Kidney (tissue), 14 donors: ENCODE measurements around the gene ATP2B1. TPM values are rescaled to one million over a fixed set of nuclear protein-coding genes. Genes with fewer than 3 reads are reported as not detected.

Experiments used
- DNase-seq, 5 donors: peaks; one replicate each; pipeline ENCODE4 v3.0.0-alpha.2; 2013 to 2020
- FAIRE-seq: peaks from 2 replicates; lab custom pipeline; 2012; peaks lifted over from hg19 to GRCh38; lab: Jason Lieb, UNC
- H3K27ac ChIP-seq, 2 donors: one replicate each; pipeline ENCODE4 v1.7.0; 2013; ENCODE audit warnings: low read depth in 2 of 2, low read length in 2 of 2, inconsistent platforms in 1 of 2
- H3K27me3 ChIP-seq: one replicate; pipeline ENCODE4 v1.7.1; 2013; ENCODE audit warnings: low read length, inconsistent platforms; ENCODE audit not compliant: control insufficient read depth, insufficient read depth
- H3K36me3 ChIP-seq, 3 donors: one replicate each; pipeline versions ENCODE4 v1.7.0 to v1.7.1; 2013; ENCODE audit warnings: low read length in 3 of 3, control low read depth in 1 of 3, inconsistent platforms in 1 of 3; ENCODE audit not compliant: insufficient read depth in 3 of 3, control insufficient read depth in 2 of 3
- H3K4me1 ChIP-seq, 3 donors: one replicate each; pipeline versions ENCODE4 v1.7.0 to v1.7.1; 2013; ENCODE audit warnings: low read length in 3 of 3, inconsistent platforms in 1 of 3, low read depth in 1 of 3; ENCODE audit not compliant: control insufficient read depth in 2 of 3, insufficient read depth in 2 of 3
- H3K4me3 ChIP-seq, 3 donors: one replicate each; pipeline versions ENCODE4 v1.7.0 to v1.8.1; 2013; ENCODE audit warnings: low read length in 3 of 3, control low read depth in 1 of 3, inconsistent platforms in 1 of 3
- H3K9ac ChIP-seq, 3 donors: one replicate each; pipeline versions ENCODE4 v1.7.0 to v1.7.1; 2013; ENCODE audit warnings: low read length in 3 of 3, control low read depth in 1 of 3, inconsistent platforms in 1 of 3
- H3K9me3 ChIP-seq, 3 donors: one replicate each; pipeline versions ENCODE4 v1.7.0 to v1.7.1; 2013; ENCODE audit warnings: low read length in 3 of 3, control low read depth in 1 of 3, inconsistent platforms in 1 of 3; ENCODE audit not compliant: control insufficient read depth in 2 of 3, insufficient read depth in 1 of 3
- intact Hi-C: fragments of 100-400 bp; cut with DNase I; formaldehyde crosslinking; loops from one replicate; pipeline ENCODE4 v1.11.1; 2022
- polyA plus RNA-seq: library from polyadenylated mRNA; stranded (reverse); fragments of 350-450 nt; fragmentation: Illumina TruSeq; extraction: RNeasy Lipid Tissue Mini Kit (QIAGEN cat#74804); gene quantifications from one replicate; pipeline ENCODE4 v1.2.3, GENCODE V29; 2014; ENCODE audit warnings: low read depth, low replicate concordance; ENCODE audit not compliant: insufficient read depth
- total RNA-seq: library from RNA; stranded (reverse); fragmentation: NEBNext Ultra II Directional; extraction: Animal tissue kit (Norgen Biotek cat#: 25700); gene quantifications from one replicate; pipeline ENCODE4 v1.2.1, GENCODE V29; 2021
- TF ChIP-seq, protein P1 (sequence below): IDR thresholded peaks from 3 replicates; pipeline ENCODE4 v1.5.1; 2012; ENCODE audit warnings: mild to moderate bottlenecking, moderate library complexity, borderline replicate concordance; ENCODE audit not compliant: insufficient read depth; ENCODE audit errors: extremely low read depth
- donor health status: control.
- donor health status: control.
- donor health status: control.
- donor health status: control.
- donor health status: control.
- donor health status: DM: yes; HTN: yes; CAD: no.
- donor health status: Normal renal cell carcinoma (clear cell type).

Gene ATP2B1
- total and polyA plus RNA-seq, 2 donors from 2014 or later: 6.3 to 53.4 TPM

DNA sequence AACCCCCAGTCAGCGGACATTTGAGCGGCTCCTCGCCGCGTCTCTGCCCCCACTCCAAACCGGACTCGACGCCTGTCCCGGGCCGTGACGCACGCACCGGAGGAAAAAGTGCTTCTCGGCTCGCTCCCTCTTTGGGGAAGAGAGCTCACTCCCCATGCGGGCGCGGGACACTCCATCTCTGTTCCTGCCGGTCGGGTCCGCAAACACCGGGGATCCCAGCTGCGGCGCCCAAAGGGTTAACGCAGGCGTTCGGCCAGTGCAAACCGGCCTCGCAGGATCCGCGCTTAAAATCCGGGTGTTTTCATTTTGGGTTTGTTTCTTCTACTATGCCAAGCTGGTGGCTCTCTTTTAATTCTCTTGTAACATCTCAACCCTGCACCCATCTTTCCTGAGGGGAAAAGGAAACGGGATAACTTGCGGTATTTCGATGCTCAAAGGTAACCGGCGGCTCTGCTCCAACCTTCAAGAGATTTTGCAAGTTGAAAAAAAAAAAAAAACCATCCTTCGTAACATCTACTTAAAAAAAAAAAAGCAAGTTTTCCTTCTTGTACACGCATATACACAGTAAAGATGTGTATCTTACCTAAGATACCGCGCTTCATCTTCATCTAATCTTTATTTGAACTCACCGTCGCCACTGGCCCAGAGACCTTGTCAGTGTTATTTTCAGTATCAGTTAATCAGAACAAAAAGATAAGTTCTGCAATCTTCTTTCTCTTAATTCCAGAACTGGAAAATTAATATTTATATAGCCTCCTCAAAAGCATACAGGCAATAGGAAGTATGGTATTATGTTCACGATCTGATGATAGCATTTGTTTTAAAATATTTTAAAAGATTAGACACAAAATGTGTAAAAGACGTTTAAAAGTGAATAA is 1.6 kb upstream of the ATP2B1 start:
- Histone ChIP-seq H3K27me3 (no peaks in the 10 kb centered on the region), H3K4me1 (peaks cover 0 to 9% (median 0%) of the 10 kb centered on the region in 3 donors), H3K27ac (peak overlapping the region; percentile 98), H3K9me3 (no peaks in the 10 kb centered on the region), H3K4me3 (peak overlapping the region; percentile 74 to 88 (median 78)), H3K9ac (peak overlapping the region; percentile 52 to 87 (median 81)), H3K36me3 (no peaks in the 10 kb centered on the region)
- intact Hi-C loops: no loop called here
- TF ChIP-seq, protein P1, sequence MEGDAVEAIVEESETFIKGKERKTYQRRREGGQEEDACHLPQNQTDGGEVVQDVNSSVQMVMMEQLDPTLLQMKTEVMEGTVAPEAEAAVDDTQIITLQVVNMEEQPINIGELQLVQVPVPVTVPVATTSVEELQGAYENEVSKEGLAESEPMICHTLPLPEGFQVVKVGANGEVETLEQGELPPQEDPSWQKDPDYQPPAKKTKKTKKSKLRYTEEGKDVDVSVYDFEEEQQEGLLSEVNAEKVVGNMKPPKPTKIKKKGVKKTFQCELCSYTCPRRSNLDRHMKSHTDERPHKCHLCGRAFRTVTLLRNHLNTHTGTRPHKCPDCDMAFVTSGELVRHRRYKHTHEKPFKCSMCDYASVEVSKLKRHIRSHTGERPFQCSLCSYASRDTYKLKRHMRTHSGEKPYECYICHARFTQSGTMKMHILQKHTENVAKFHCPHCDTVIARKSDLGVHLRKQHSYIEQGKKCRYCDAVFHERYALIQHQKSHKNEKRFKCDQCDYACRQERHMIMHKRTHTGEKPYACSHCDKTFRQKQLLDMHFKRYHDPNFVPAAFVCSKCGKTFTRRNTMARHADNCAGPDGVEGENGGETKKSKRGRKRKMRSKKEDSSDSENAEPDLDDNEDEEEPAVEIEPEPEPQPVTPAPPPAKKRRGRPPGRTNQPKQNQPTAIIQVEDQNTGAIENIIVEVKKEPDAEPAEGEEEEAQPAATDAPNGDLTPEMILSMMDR: no peak
- DNase-seq (peak; percentile 74 to 93 (median 82)), FAIRE-seq (no peak)

GRCh38 chr12:89709157-89709994 is 738 bp upstream of the ATP2B1 start:
- intact Hi-C loops: no loop called here
- TF ChIP-seq, protein P1: no peak
- H3K9me3 ChIP-seq: no peaks in the 10 kb centered on the region
- peak overlapping the region; percentile 98 for H3K27ac ChIP-seq
- DNase-seq (peak; percentile 99 to 100 (median 99)), FAIRE-seq (peak; percentile 59)
- peaks cover 0 to 9% (median 0%) of the 10 kb centered on the region in 3 donors for H3K4me1 ChIP-seq
- H3K4me3 ChIP-seq: peak overlapping the region; percentile 74 to 88 (median 78)
- H3K9ac ChIP-seq: peak overlapping the region; percentile 52 to 87 (median 81)
- no peaks in the 10 kb centered on the region for H3K27me3 ChIP-seq
- no peaks in the 10 kb centered on the region for H3K36me3 ChIP-seq

- Histone ChIP-seq H3K9me3 (no peaks in the 10 kb centered on the region), H3K36me3 (no peaks in the 10 kb centered on the region), H3K27ac (peak overlapping the region; percentile 98), H3K27me3 (no peaks in the 10 kb centered on the region), H3K4me3 (peak overlapping the region; percentile 60 to 85 (median 78)), H3K4me1 (peaks cover 0 to 16% (median 0%) of the 10 kb centered on the region in 3 donors), H3K9ac (peak overlapping the region; percentile 68 to 87 (median 71))
- TF ChIP-seq, protein P1: no peak
- FAIRE-seq (no peak), DNase-seq (peak; percentile 57 to 89 (median 77))
- intact Hi-C loops: no loop called here
These were observed 704 bp downstream of the ATP2B1 start for GRCh38 chr12:89707703-89708564.
